ENCODE results near the gene DDI2. TPM values are rescaled to one million over a fixed set of nuclear protein-coding genes. Genes with fewer than 3 reads are reported as not detected.

DDI2 gene
- total RNA-seq, result 10 to 100 TPM; 41.7 to 79.8 (median 61.8) TPM

GRCh38 chr1:15617173-15618076 lies at the start of gene DDI2:
DDI2 (plus strand) TSS chr1:15617458; CDS start chr1:15617671, 213 bp downstream.
- H3K36me3 ChIP-seq, result no peaks in the 10 kb centered on the region
- H3K4me3 ChIP-seq, result peak within 1 kb of the TSS; percentile 85 to 98 (median 89)
- H3K9me3 ChIP-seq, result no peaks in the 10 kb centered on the region
- no peaks in the 10 kb centered on the region for H3K27me3 ChIP-seq
- H3K27ac ChIP-seq, result peak within 1 kb of the TSS; percentile 92 to 99 (median 97)
- H3K4me1 ChIP-seq, result peaks cover 0 to 50% (median 31%) of the 10 kb centered on the region in 4 donors
- TF ChIP-seq EP300 (IDR thresholded peaks at IDR 0.05) (peak in 1 of 2 donors; percentile 89), CTCF (IDR thresholded peaks at IDR 0.05) (peak in 1 of 5 experiments; percentile 56), POLR2A (IDR thresholded peaks at IDR 0.05) (peak; percentile 95)
- peak; percentile 95 to 97 for DNase-seq (ENCODE audit: low spot score in 2 of 2)
- 0% methylated on average over 23 to 71 of the region's 86 CpGs for WGBS, 2 donors

DNA sequence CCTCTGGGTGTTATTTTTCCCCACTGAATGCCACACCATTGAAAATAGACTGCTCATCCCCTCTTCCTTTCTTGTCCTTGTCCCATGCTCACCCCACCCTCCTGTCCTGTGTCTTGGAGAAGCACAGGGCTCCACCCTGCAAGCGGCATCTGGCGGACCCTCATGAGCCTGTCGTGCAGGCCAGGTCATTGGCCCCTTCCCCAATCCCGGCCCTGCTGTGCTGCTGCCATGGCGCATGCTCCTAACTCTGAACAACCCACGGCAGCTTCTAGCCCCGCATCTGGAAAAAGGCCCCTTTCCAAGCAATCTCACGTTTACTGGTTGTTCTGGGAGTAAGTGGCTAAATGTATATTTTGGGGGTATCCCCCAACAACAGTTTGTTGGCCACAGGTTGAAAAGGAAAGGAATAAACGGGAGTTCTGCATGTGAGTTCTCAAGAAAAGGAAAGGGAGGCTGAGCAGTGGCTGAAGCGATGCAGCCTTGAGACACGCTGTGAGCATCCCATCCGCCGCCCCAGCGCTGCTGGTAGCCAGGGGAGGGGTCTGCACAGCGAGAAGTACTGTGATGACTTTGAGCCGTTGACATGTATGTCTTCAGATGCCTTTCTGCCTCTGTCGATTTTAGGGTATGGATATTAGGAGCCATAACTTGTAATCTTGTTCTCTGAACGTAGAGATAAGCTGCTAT lies 48.7 kb upstream of the DDI2 start:
- H3K27ac ChIP-seq, result no peak overlapping the region
- TF ChIP-seq EP300 (IDR thresholded peaks at IDR 0.05) (no peak), CTCF (IDR thresholded peaks at IDR 0.05) (no peak), POLR2A (IDR thresholded peaks at IDR 0.05) (no peak)
- H3K36me3 ChIP-seq, result peaks cover 0 to 77% (median 26%) of the 10 kb centered on the region in 3 donors
- H3K9me3 ChIP-seq, result no peaks in the 10 kb centered on the region
- no peaks in the 10 kb centered on the region for H3K27me3 ChIP-seq
- H3K4me3 ChIP-seq, result no peak overlapping the region
- peaks cover 0 to 6% (median 0%) of the 10 kb centered on the region in 4 donors for H3K4me1 ChIP-seq
- WGBS, 2 donors, result 90 to 92% methylated on average over 18 of the region's 18 CpGs
- no peak for DNase-seq (ENCODE audit: low spot score in 2 of 2)

GRCh38 chr1:15570861-15571260 lies 46.4 kb upstream of the DDI2 start:
- Histone ChIP-seq H3K9me3 (no peaks in the 10 kb centered on the region), H3K27ac (no peak overlapping the region), H3K4me3 (no peak overlapping the region), H3K36me3 (peaks cover 0 to 60% (median 17%) of the 10 kb centered on the region in 3 donors), H3K4me1 (peaks cover 0 to 6% (median 0%) of the 10 kb centered on the region in 4 donors), H3K27me3 (no peaks in the 10 kb centered on the region)
- no peak for DNase-seq (ENCODE audit: low spot score in 2 of 2)
- 89 to 100% methylated on average over 1 of the region's 1 CpG for WGBS, 2 donors
- TF ChIP-seq POLR2A (IDR thresholded peaks at IDR 0.05) (no peak), CTCF (IDR thresholded peaks at IDR 0.05) (no peak)

DNA sequence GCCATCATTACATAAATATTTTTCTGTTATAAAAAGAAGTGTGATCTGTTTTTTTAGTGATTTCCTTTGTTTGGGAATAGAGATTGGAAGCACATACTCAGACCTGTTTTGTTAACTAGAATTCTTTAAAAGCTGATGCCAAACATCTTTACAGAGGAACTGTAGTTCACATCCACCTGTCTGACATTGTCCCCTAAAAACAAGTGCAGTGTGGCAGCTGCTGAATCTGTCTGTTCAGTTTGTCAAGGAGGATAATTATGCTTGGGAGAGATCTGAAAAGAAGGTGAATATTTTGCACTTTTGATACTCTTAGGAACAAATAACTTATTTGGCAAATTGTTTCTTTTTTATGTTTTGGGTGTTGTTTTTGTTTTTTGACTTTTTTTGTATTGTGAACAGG lies 46.0 kb upstream of the DDI2 start:
- Histone ChIP-seq H3K9me3 (no peaks in the 10 kb centered on the region), H3K4me3 (no peak overlapping the region), H3K27me3 (no peaks in the 10 kb centered on the region), H3K27ac (no peak overlapping the region), H3K4me1 (peaks cover 0 to 6% (median 0%) of the 10 kb centered on the region in 4 donors), H3K36me3 (peaks cover 0 to 56% (median 13%) of the 10 kb centered on the region in 3 donors)
- TF ChIP-seq POLR2A (IDR thresholded peaks at IDR 0.05), result no peak
- no peak for TF ChIP-seq EP300 (IDR thresholded peaks at IDR 0.05)
- no peak for TF ChIP-seq CTCF (IDR thresholded peaks at IDR 0.05)
- no peak for DNase-seq (ENCODE audit: low spot score in 2 of 2)

DNA sequence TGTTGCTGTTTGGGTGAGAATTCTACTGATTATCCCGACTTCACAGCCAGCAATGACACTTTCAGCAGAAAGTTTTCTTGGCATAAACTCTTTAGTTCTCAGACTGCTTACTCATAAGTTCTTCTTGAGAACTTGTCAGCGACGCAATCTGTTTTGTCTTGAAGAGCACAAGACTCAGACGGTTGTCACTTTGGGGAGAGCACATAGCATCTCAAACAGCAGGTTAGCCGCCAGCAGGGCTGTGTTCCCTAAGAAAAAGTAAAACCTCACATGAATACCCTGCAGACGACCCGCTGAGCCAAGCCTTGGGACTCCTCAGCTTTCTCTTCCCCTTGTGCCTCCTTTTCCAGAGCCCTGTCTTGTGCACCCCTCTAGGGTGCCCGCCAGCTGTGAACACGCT lies 43.8 kb upstream of the DDI2 start:
- Histone ChIP-seq H3K4me1 (peaks cover 0 to 6% (median 0%) of the 10 kb centered on the region in 4 donors), H3K4me3 (no peak overlapping the region), H3K27me3 (no peaks in the 10 kb centered on the region), H3K9me3 (no peaks in the 10 kb centered on the region), H3K27ac (no peak overlapping the region), H3K36me3 (peaks cover 0 to 34% (median 1%) of the 10 kb centered on the region in 3 donors)
- 69 to 74% methylated on average over 9 of the region's 9 CpGs for WGBS, 2 donors
- DNase-seq (ENCODE audit: low spot score in 2 of 2), result no peak
- TF ChIP-seq POLR2A (IDR thresholded peaks at IDR 0.05), result no peak
- no peak for TF ChIP-seq EP300 (IDR thresholded peaks at IDR 0.05)
- TF ChIP-seq CTCF (IDR thresholded peaks at IDR 0.05), result no peak

Data from tibial nerve (tissue), 4 donors.